HG02943 (cell line): ENCODE results near the gene SLC2A2.
A peak's percentile ranks its signal among the peaks of the same experiment; 100 is the strongest.
"Not testable (repeated sequence)": the region's sequence is repeated elsewhere in the genome, so short reads cannot be mapped to it uniquely, and the experiment has no call there.

ENCODE experiments used
- ATAC-seq: cut with Tn5 transposase; IDR thresholded peaks from one replicate; pipeline ENCODE4 v1.9.1; 2021; ENCODE audit warnings: mild to moderate bottlenecking, low read depth, moderate library complexity; ENCODE audit not compliant: unreplicated experiment

SLC2A2 gene

GRCh38 chr3:170989100-170989648 is 37.3 kb downstream of the SLC2A2 start:
- ATAC-seq: no peak

GRCh38 chr3:170988378-170988777 is 38.1 kb downstream of the SLC2A2 start:
- no peak for ATAC-seq

- no peak for ATAC-seq
These were observed 41.2 kb downstream of the SLC2A2 start for GRCh38 chr3:170985304-170985703.

- ATAC-seq: peak; percentile 98
These were observed 43.8 kb downstream of the SLC2A2 start for GRCh38 chr3:170982733-170983132.

- ATAC-seq: no peak
These were observed 46.1 kb downstream of the SLC2A2 start for GRCh38 chr3:170980399-170980798.

- ATAC-seq: no peak
These were observed 48.4 kb downstream of the SLC2A2 start for GRCh38 chr3:170977949-170978745.

GRCh38 chr3:170976190-170976519 is 50.4 kb downstream of the SLC2A2 start:
- no peak for ATAC-seq

GRCh38 chr3:170975283-170976189 is 51.0 kb downstream of the SLC2A2 start:
- no peak for ATAC-seq

GRCh38 chr3:170974872-170975271 is 51.6 kb downstream of the SLC2A2 start:
- ATAC-seq: no peak

GRCh38 chr3:170972917-170973316 is 53.6 kb downstream of the SLC2A2 start:
- ATAC-seq: not testable (repeated sequence)

GRCh38 chr3:170967126-170967525 is 59.4 kb downstream of the SLC2A2 start:
- ATAC-seq: no peak

- ATAC-seq: no peak
These were observed 60.0 kb downstream of the SLC2A2 start for GRCh38 chr3:170966495-170966894.

- no peak for ATAC-seq
These were observed 64.1 kb downstream of the SLC2A2 start for GRCh38 chr3:170962411-170962810.

- ATAC-seq: no peak
These were observed 64.7 kb downstream of the SLC2A2 start for GRCh38 chr3:170961616-170962400.

GRCh38 chr3:170959457-170959856 is 67.1 kb downstream of the SLC2A2 start:
- no peak for ATAC-seq

GRCh38 chr3:170956647-170957046 is 69.9 kb downstream of the SLC2A2 start:
- no peak for ATAC-seq

- no peak for ATAC-seq
These were observed 72.8 kb downstream of the SLC2A2 start for GRCh38 chr3:170953736-170954135.

- no peak for ATAC-seq
These were observed 73.3 kb downstream of the SLC2A2 start for GRCh38 chr3:170953229-170953628.

GRCh38 chr3:170949211-170949610 is 77.3 kb downstream of the SLC2A2 start:
- no peak for ATAC-seq

- no peak for ATAC-seq
These were observed 79.3 kb downstream of the SLC2A2 start for GRCh38 chr3:170947018-170947769.
